HL-60 (cell line): ENCODE measurements around the gene KRT33A.

Experiments
- DNase-seq, 2 experiments: peaks; one replicate each; pipeline ENCODE4 v3.0.0-alpha.2; 2010 to 2020; ENCODE audit warnings: low read depth in 1 of 2, low spot score in 1 of 2
- H3K27ac ChIP-seq: fragments of 250-450 bp; sonication (Bioruptor Pico); replicated peaks from 2 replicates; pipeline ENCODE4 v1.5.1; 2020; ENCODE audit warnings: mild to moderate bottlenecking, moderate library complexity
- H3K27me3 ChIP-seq: fragments of 250-450 bp; sonication (Bioruptor Pico); 2 replicates; pipeline ENCODE4 v1.5.1; 2021; ENCODE audit warnings: mild to moderate bottlenecking, moderate library complexity; ENCODE audit not compliant: insufficient read depth, poor library complexity, severe bottlenecking
- H3K4me3 ChIP-seq: replicated peaks from 2 replicates; pipeline ENCODE4 v1.5.1; 2011; ENCODE audit warnings: mild to moderate bottlenecking, control low read depth, low read length; ENCODE audit not compliant: insufficient read depth
- CTCF ChIP-seq: IDR thresholded peaks from one replicate; pipeline ENCODE4 v1.5.1; 2011; ENCODE audit warnings: low read length, control low read depth, inconsistent platforms; ENCODE audit not compliant: insufficient read depth
- GABPA ChIP-seq: IDR thresholded peaks from 2 replicates; pipeline ENCODE4 v1.6.1; 2012; ENCODE audit warnings: low read depth
- POLR2AphosphoS5 ChIP-seq: IDR thresholded peaks from 2 replicates; pipeline ENCODE4 v1.6.1; 2012; ENCODE audit warnings: low read depth
- REST ChIP-seq: IDR thresholded peaks from 2 replicates; pipeline ENCODE4 v1.6.1; 2012; ENCODE audit warnings: low read depth; ENCODE audit not compliant: insufficient replicate concordance
- SPI1 ChIP-seq: IDR thresholded peaks from 2 replicates; pipeline ENCODE4 v1.6.1; 2012; ENCODE audit warnings: low read depth, mild to moderate bottlenecking, borderline replicate concordance

The KRT33A gene

GRCh38 chr17:41325126-41325525, 25.5 kb downstream of the KRT33A start:
- DNase-seq, result no peak
- TF ChIP-seq CTCF, result no peak
- TF ChIP-seq GABPA, result no peak
- TF ChIP-seq POLR2AphosphoS5, result no peak
- TF ChIP-seq SPI1, result no peak
- no peak for TF ChIP-seq REST
- H3K27me3 ChIP-seq, result no peaks in the 10 kb centered on the region
- no peak overlapping the region for H3K27ac ChIP-seq
- H3K4me3 ChIP-seq, result no peak overlapping the region

GRCh38 chr17:41324180-41325075, 26.2 kb downstream of the KRT33A start:
- Histone ChIP-seq H3K4me3 (no peak overlapping the region), H3K27me3 (no peaks in the 10 kb centered on the region), H3K27ac (no peak overlapping the region)
- TF ChIP-seq GABPA, result no peak
- no peak for TF ChIP-seq POLR2AphosphoS5
- no peak for TF ChIP-seq SPI1
- no peak for TF ChIP-seq CTCF
- TF ChIP-seq REST, result no peak
- DNase-seq, result no peak

GRCh38 chr17:41322903-41323895, 27.4 kb downstream of the KRT33A start:
- H3K27ac ChIP-seq, result no peak overlapping the region
- no peaks in the 10 kb centered on the region for H3K27me3 ChIP-seq
- no peak for TF ChIP-seq CTCF
- no peak for TF ChIP-seq SPI1
- TF ChIP-seq REST, result no peak
- no peak for TF ChIP-seq GABPA
- TF ChIP-seq POLR2AphosphoS5, result no peak
- DNase-seq, result no peak
- H3K4me3 ChIP-seq, result no peak overlapping the region
